HepG2 (cell line): ENCODE results near the gene KCTD14. TPM values are rescaled to one million over a fixed set of nuclear protein-coding genes. Genes with fewer than 3 reads are reported as not detected.
A peak's percentile ranks its signal among the peaks of the same experiment; 100 is the strongest.

Experiments used
- CBX2 ChIP-seq, 2 experiments: fragments of 200-600 bp in 1 of 2; sonication (generic); formaldehyde crosslinking in 1 of 2; IDR thresholded peaks; 2 replicates each; pipeline versions ENCODE4 v1.7.0 to v1.8.1; 2018 to 2022; ENCODE audit warnings: low read depth in 2 of 2, low read length in 1 of 2, mild to moderate bottlenecking in 1 of 2, missing genetic modification reagents in 1 of 2
- EEA1 ChIP-seq: sonication (generic); formaldehyde crosslinking; IDR thresholded peaks from 2 replicates; pipeline ENCODE4 v1.5.1; 2020; ENCODE audit warnings: mild to moderate bottlenecking, missing genetic modification reagents, borderline replicate concordance
- MED8 ChIP-seq: sonication (generic); formaldehyde crosslinking; IDR thresholded peaks from 2 replicates; pipeline ENCODE4 v1.8.1; 2023; ENCODE audit warnings: mild to moderate bottlenecking, missing genetic modification reagents; ENCODE audit not compliant: insufficient replicate concordance
- NR2F1 ChIP-seq, 2 experiments: fragments of 450-650 bp in 1 of 2; formaldehyde crosslinking in 1 of 2; IDR thresholded peaks; 2 replicates each; pipeline versions ENCODE4 v1.5.0 to v1.6.1; 2016 to 2020; ENCODE audit warnings: mild to moderate bottlenecking in 1 of 2, missing compliant biosample characterization in 1 of 2, missing genetic modification reagents in 1 of 2, moderate library complexity in 1 of 2
- SIX4 ChIP-seq: sonication (generic); formaldehyde crosslinking; IDR thresholded peaks from 2 replicates; pipeline ENCODE4 v1.4.0; 2020; ENCODE audit warnings: missing genetic modification reagents
- ZMYM3 ChIP-seq: sonication (generic); formaldehyde crosslinking; IDR thresholded peaks from 2 replicates; pipeline ENCODE4 v1.5.1; 2020; ENCODE audit warnings: mild to moderate bottlenecking, missing genetic modification reagents
- ZNF253 ChIP-seq: sonication (generic); formaldehyde crosslinking; IDR thresholded peaks from 2 replicates; pipeline ENCODE4 v1.8.0; 2022; ENCODE audit warnings: mild to moderate bottlenecking, missing genetic modification reagents, borderline replicate concordance
- ZNF329 ChIP-seq: sonication (generic); formaldehyde crosslinking; IDR thresholded peaks from 2 replicates; pipeline ENCODE4 v1.9.0; 2021; ENCODE audit warnings: low read depth, mild to moderate bottlenecking, missing genetic modification reagents
- ZNF672 ChIP-seq: sonication (generic); formaldehyde crosslinking; IDR thresholded peaks from 2 replicates; pipeline ENCODE4 v1.8.1; 2022; ENCODE audit warnings: missing genetic modification reagents
- ZSCAN22 ChIP-seq: sonication (generic); formaldehyde crosslinking; IDR thresholded peaks from 2 replicates; pipeline ENCODE4 v1.4.0; 2020; ENCODE audit warnings: mild to moderate bottlenecking, missing genetic modification reagents
- ZSCAN31 ChIP-seq: sonication (generic); formaldehyde crosslinking; IDR thresholded peaks from 2 replicates; pipeline ENCODE4 v1.5.0; 2020; ENCODE audit warnings: low read depth, mild to moderate bottlenecking, missing genetic modification reagents
- polyA plus RNA-seq, 8 experiments: library from polyadenylated mRNA; depleted of rRNA in 3 of 8; stranded (reverse) in 7 of 8; unstranded in 1 of 8; fragments of >200 nt; fragmentation: Illumina TruSeq in 4 of 8; extraction: Trizol in 4 of 8; gene quantifications; 2 replicates each; pipeline versions ENCODE4 v1.2.1 to v1.2.3, GENCODE V29; 2011 to 2016; ENCODE audit warnings: low read depth in 4 of 8, missing spikeins in 1 of 8, mixed read lengths in 1 of 8; ENCODE audit not compliant: insufficient read depth in 1 of 8
- total RNA-seq, 5 experiments: library from RNA; depleted of rRNA; stranded (reverse); fragments of >200 nt; fragmentation: Illumina TruSeq; extraction: Trizol; gene quantifications; 2 replicates each; pipeline ENCODE4 v1.2.3, GENCODE V29; 2016; ENCODE audit warnings: low read depth in 1 of 5
- TF ChIP-seq, protein P1 (sequence below): sonication (generic); formaldehyde crosslinking; IDR thresholded peaks from 2 replicates; pipeline ENCODE4 v1.5.0; 2020; ENCODE audit warnings: mild to moderate bottlenecking, missing genetic modification reagents, borderline replicate concordance
- TF ChIP-seq, protein P2 (sequence below): sonication (generic); formaldehyde crosslinking; IDR thresholded peaks from 2 replicates; pipeline ENCODE4 v1.5.0; 2020; ENCODE audit warnings: missing genetic modification reagents, mild to moderate bottlenecking, borderline replicate concordance

Gene KCTD14
- total and polyA plus RNA-seq, 2 of the 13 experiments (the other 11 are each of a cell fraction or from before 2014, with no cell fraction given), result 10.3 to 15.6 TPM

DNA sequence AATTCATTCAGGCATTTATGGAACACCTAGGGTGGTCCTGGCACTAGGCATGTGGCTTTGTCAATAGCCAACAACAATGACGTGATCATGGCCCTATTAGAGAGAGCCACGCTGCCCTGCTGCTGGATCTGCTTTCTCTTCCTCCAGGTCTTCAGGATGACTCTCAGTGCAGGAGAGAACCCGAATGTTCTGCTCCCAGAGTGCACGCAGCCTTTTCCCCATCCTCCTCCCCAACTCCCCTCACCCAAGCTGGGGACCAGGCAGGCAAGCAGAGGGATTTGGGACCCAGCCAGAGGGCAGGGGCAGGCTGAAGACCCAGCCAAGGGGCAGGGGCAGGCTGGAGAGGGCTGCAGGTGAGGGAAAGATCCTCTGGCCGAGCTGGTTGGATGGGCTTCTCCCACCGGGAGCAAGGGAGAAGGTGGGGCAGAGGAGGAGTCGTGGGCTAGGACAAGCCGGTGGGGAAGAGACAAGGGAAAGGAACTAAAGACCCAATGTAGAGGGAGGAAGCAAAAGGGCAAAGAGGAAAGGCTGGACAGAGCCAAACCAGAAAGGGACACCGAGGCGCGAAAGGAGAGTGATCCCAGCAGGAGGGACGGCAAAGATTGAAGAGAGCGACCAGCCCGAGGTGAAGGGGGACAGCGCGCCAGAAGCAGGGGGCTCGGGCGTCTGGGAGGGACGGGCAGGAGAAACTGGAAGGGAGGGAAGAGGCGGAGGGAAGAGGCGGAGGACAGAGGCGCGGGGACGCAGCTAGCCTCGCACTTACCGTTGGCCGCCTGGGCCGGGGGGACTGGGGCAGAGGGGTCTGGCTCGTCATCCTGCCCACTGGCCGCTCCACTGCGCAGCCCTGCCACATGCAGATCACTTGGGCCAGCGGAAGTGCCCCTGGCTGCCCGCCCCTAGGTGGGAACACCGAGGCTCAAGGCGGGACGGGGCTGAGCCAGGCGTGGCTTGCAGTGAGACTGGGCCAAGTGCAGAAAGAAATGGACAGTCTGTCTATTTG, at the start of gene KCTD14 (continued):
- TF ChIP-seq, protein P1, sequence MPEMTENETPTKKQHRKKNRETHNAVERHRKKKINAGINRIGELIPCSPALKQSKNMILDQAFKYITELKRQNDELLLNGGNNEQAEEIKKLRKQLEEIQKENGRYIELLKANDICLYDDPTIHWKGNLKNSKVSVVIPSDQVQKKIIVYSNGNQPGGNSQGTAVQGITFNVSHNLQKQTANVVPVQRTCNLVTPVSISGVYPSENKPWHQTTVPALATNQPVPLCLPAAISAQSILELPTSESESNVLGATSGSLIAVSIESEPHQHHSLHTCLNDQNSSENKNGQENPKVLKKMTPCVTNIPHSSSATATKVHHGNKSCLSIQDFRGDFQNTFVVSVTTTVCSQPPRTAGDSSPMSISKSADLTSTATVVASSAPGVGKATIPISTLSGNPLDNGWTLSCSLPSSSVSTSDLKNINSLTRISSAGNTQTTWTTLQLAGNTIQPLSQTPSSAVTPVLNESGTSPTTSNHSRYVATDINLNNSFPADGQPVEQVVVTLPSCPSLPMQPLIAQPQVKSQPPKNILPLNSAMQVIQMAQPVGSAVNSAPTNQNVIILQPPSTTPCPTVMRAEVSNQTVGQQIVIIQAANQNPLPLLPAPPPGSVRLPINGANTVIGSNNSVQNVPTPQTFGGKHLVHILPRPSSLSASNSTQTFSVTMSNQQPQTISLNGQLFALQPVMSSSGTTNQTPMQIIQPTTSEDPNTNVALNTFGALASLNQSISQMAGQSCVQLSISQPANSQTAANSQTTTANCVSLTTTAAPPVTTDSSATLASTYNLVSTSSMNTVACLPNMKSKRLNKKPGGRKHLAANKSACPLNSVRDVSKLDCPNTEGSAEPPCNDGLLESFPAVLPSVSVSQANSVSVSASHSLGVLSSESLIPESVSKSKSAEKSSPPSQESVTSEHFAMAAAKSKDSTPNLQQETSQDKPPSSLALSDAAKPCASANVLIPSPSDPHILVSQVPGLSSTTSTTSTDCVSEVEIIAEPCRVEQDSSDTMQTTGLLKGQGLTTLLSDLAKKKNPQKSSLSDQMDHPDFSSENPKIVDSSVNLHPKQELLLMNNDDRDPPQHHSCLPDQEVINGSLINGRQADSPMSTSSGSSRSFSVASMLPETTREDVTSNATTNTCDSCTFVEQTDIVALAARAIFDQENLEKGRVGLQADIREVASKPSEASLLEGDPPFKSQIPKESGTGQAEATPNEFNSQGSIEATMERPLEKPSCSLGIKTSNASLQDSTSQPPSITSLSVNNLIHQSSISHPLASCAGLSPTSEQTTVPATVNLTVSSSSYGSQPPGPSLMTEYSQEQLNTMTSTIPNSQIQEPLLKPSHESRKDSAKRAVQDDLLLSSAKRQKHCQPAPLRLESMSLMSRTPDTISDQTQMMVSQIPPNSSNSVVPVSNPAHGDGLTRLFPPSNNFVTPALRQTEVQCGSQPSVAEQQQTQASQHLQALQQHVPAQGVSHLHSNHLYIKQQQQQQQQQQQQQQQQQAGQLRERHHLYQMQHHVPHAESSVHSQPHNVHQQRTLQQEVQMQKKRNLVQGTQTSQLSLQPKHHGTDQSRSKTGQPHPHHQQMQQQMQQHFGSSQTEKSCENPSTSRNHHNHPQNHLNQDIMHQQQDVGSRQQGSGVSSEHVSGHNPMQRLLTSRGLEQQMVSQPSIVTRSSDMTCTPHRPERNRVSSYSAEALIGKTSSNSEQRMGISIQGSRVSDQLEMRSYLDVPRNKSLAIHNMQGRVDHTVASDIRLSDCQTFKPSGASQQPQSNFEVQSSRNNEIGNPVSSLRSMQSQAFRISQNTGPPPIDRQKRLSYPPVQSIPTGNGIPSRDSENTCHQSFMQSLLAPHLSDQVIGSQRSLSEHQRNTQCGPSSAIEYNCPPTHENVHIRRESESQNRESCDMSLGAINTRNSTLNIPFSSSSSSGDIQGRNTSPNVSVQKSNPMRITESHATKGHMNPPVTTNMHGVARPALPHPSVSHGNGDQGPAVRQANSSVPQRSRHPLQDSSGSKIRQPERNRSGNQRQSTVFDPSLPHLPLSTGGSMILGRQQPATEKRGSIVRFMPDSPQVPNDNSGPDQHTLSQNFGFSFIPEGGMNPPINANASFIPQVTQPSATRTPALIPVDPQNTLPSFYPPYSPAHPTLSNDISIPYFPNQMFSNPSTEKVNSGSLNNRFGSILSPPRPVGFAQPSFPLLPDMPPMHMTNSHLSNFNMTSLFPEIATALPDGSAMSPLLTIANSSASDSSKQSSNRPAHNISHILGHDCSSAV (CRISPR knock-in tag), result no peak
- peak; percentile 71; the same call in 1 of the 2 replicates for TF ChIP-seq ZMYM3 (CRISPR knock-in tag)
- TF ChIP-seq NR2F1 (CRISPR knock-in tag; IDR thresholded peaks at IDR 0.05), result no peak
- TF ChIP-seq, protein P2, sequence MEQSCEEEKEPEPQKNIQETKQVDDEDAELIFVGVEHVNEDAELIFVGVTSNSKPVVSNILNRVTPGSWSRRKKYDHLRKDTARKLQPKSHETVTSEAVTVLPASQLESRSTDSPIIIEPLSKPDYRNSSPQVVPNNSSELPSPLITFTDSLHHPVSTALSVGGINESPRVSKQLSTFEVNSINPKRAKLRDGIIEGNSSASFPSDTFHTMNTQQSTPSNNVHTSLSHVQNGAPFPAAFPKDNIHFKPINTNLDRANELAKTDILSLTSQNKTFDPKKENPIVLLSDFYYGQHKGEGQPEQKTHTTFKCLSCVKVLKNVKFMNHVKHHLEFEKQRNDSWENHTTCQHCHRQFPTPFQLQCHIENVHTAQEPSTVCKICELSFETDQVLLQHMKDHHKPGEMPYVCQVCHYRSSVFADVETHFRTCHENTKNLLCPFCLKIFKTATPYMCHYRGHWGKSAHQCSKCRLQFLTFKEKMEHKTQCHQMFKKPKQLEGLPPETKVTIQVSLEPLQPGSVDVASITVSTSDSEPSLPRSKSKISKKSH (CRISPR knock-in tag), result peak; percentile 13; the same call in 1 of the 2 replicates
- TF ChIP-seq ZNF329 (CRISPR knock-in tag), result no peak; the same call in 1 of the 2 replicates
- TF ChIP-seq SIX4 (CRISPR knock-in tag), result no peak
- TF ChIP-seq ZNF672 (CRISPR knock-in tag), result no peak
- TF ChIP-seq ZSCAN31 (CRISPR knock-in tag), result no peak
- TF ChIP-seq EEA1, result peak; percentile 83; the same call in 1 of the 2 replicates
- TF ChIP-seq ZSCAN22 (CRISPR knock-in tag), result peak; percentile 36; the same call in 1 of the 2 replicates
- no peak for TF ChIP-seq CBX2 (IDR thresholded peaks at IDR 0.05; ENCODE audit: low read depth, low read length)
- TF ChIP-seq CBX2 (CRISPR knock-in tag; IDR thresholded peaks at IDR 0.05; ENCODE audit: low read depth), result no peak
- TF ChIP-seq ZNF253 (CRISPR knock-in tag), result no peak
- TF ChIP-seq MED8 (CRISPR knock-in tag), result no peak
